SK-N-SH (cell line): ENCODE data around the gene AHNAK2. TPM values are rescaled to one million over a fixed set of nuclear protein-coding genes. Genes with fewer than 3 reads are reported as not detected.
A peak's percentile ranks its signal among the peaks of the same experiment; 100 is the strongest.
"Not testable (repeated sequence)": the region's sequence is repeated elsewhere in the genome, so short reads cannot be mapped to it uniquely, and the experiment has no call there.

Experiments used
- CTCF ChIA-PET: fragments of 300-600, 350-600 bp; formaldehyde crosslinking; extraction: SDS; loops from one replicate; lab custom pipeline; 2021; lab: Yijun Ruan, JAX
- POLR2A ChIA-PET: fragments of 350-600 bp; sonication (Branson Sonifier 250); formaldehyde crosslinking; extraction: SDS; loops from one replicate; lab custom pipeline; 2020; ENCODE audit warnings: antibody characterized with exemption, inconsistent platforms; lab: Yijun Ruan, JAX
- DNase-seq: peaks from one replicate; pipeline ENCODE4 v3.0.0; 2012
- H2AFZ ChIP-seq: fragments of 200-600 bp; sonication (generic); 2 replicates; pipeline ENCODE4 v1.8.1; 2016; ENCODE audit warnings: antibody characterized with exemption, mild to moderate bottlenecking, low read depth
- H3F3A ChIP-seq: fragments of 200-600 bp; sonication (generic); replicated peaks from 2 replicates; pipeline ENCODE3; 2016; ENCODE audit warnings: antibody characterized with exemption, mild to moderate bottlenecking; ENCODE audit not compliant: insufficient read depth
- H3K27ac ChIP-seq, 2 experiments: fragments of 200-500 bp in 1 of 2; fragments of 200-600 bp in 1 of 2; sonication (Bioruptor generic) in 1 of 2; sonication (generic), shearing (Covaris generic) in 1 of 2; 2 replicates each; pipeline versions ENCODE4 v1.5.1 to v1.6.1; 2014 to 2016; ENCODE audit warnings: low read depth in 2 of 2, inconsistent platforms in 1 of 2, low read length in 1 of 2, mild to moderate bottlenecking in 1 of 2, mixed read lengths in 1 of 2
- H3K27me3 ChIP-seq: fragments of 200-600 bp; sonication (generic), shearing (Covaris generic); 2 replicates; pipeline ENCODE4 v1.6.1; 2016; ENCODE audit warnings: mixed run types; ENCODE audit not compliant: insufficient read depth
- H3K36me3 ChIP-seq, 2 experiments: fragments of 200-500 bp in 1 of 2; fragments of 200-600 bp in 1 of 2; sonication (Bioruptor generic) in 1 of 2; sonication (generic) in 1 of 2; replicated peaks in 1 of 2; 2 replicates each; pipeline versions ENCODE3 to v1.5.1; 2014 to 2016; ENCODE audit warnings: low read length in 1 of 2, mild to moderate bottlenecking in 1 of 2; ENCODE audit not compliant: insufficient read depth in 2 of 2, control insufficient read depth in 1 of 2
- H3K4me1 ChIP-seq, 2 experiments: fragments of 200-500 bp in 1 of 2; fragments of 200-600 bp in 1 of 2; sonication (Bioruptor generic) in 1 of 2; sonication (generic), shearing (Covaris generic) in 1 of 2; 2 replicates each; pipeline versions ENCODE4 v1.5.1 to v1.6.1; 2014 to 2016; ENCODE audit warnings: low read depth in 1 of 2, low read length in 1 of 2, mixed run types in 1 of 2; ENCODE audit not compliant: insufficient read depth in 2 of 2, control insufficient read depth in 1 of 2
- H3K4me2 ChIP-seq: fragments of 200-600 bp; sonication (generic), shearing (Covaris generic); 2 replicates; pipeline ENCODE4 v1.6.1; 2017; ENCODE audit warnings: mixed run types
- H3K4me3 ChIP-seq, 2 experiments: fragments of 200-500 bp in 1 of 2; fragments of 200-600 bp in 1 of 2; sonication (Bioruptor generic) in 1 of 2; sonication (generic), shearing (Covaris generic) in 1 of 2; 2 replicates each; pipeline versions ENCODE4 v1.5.1 to v1.8.1; 2014 to 2016; ENCODE audit warnings: low read depth in 2 of 2, inconsistent platforms in 1 of 2, low read length in 1 of 2, mild to moderate bottlenecking in 1 of 2, mixed read lengths in 1 of 2, moderate library complexity in 1 of 2
- H3K79me2 ChIP-seq: fragments of 200-600 bp; sonication (generic); 2 replicates; pipeline ENCODE4 v1.8.1; 2017; ENCODE audit warnings: mild to moderate bottlenecking; ENCODE audit not compliant: insufficient read depth
- H3K9ac ChIP-seq: fragments of 200-600 bp; sonication (generic); 2 replicates; pipeline ENCODE4 v1.6.1; 2017; ENCODE audit warnings: mixed run types
- H3K9me2 ChIP-seq: fragments of 200-600 bp; sonication (generic); 2 replicates; pipeline ENCODE4 v1.6.1; 2017; ENCODE audit warnings: mixed run types
- H3K9me3 ChIP-seq: fragments of 200-600 bp; sonication (generic); 2 replicates; pipeline ENCODE4 v1.6.1; 2017; ENCODE audit warnings: mixed run types, mild to moderate bottlenecking, moderate library complexity
- H4K20me1 ChIP-seq: fragments of 200-600 bp; sonication (generic); 2 replicates; pipeline ENCODE4 v1.6.1; 2017; ENCODE audit warnings: mild to moderate bottlenecking, mixed run types; ENCODE audit not compliant: insufficient read depth
- MAX ChIP-seq: IDR thresholded peaks from 2 replicates; pipeline ENCODE4 v1.4.0; 2012; ENCODE audit warnings: low read depth
- NFIC ChIP-seq: IDR thresholded peaks from 2 replicates; pipeline ENCODE4 v1.4.0; 2012; ENCODE audit warnings: borderline replicate concordance
- POLR2AphosphoS5 ChIP-seq: IDR thresholded peaks from 2 replicates; pipeline ENCODE4 v1.6.1; 2012; ENCODE audit warnings: low read depth, low read length
- RXRA ChIP-seq: IDR thresholded peaks from 2 replicates; pipeline ENCODE4 v1.4.0; 2012; ENCODE audit warnings: low read depth, mild to moderate bottlenecking, borderline replicate concordance
- TAF1 ChIP-seq: IDR thresholded peaks from 2 replicates; pipeline ENCODE4 v1.6.1; 2012; ENCODE audit warnings: low read depth, mild to moderate bottlenecking, low read length, moderate library complexity, borderline replicate concordance
- WGBS: methylation state at CpG from one replicate; pipeline ENCODE4 v1.1.6; 2017; ENCODE audit warnings: low lambda C conversion rate; 5-methylcytosine and 5-hydroxymethylcytosine counted together
- polyA plus RNA-seq, 3 experiments: library from polyadenylated mRNA; depleted of rRNA; stranded (reverse); fragments of >200 nt; gene quantifications; 2 replicates each; pipeline ENCODE4 v1.2.3, GENCODE V29; 2012

The AHNAK2 gene
- polyA plus RNA-seq (2012; rRNA removed): 33.5 and 36.6 TPM in 2 replicates
- polyA plus RNA-seq (2012; cell fraction: cytosol; rRNA removed): 22.9 and 24.7 TPM in 2 replicates
- 70.6 and 92.7 TPM in 2 replicates for polyA plus RNA-seq (2012; cell fraction: nucleus; rRNA removed)

GRCh38 chr14:104977681-104978653, at the start of gene AHNAK2:
AHNAK2 (minus strand) TSS chr14:104978374; CDS start chr14:104978237, 137 bp downstream.
- H3K4me3 ChIP-seq: peak within 1 kb of the TSS; percentile 71 to 81
- H3K79me2 ChIP-seq: peaks cover 21% of the 10 kb centered on the region; the same call in 1 of the 2 replicates
- WGBS: 10% methylated on average over 22 of the region's 111 CpGs
- H3K4me2 ChIP-seq: peak within 1 kb of the TSS; percentile 99
- no peaks in the 10 kb centered on the region for H3K9me2 ChIP-seq
- H3K36me3 ChIP-seq: no peaks in the 10 kb centered on the region
- ChIA-PET CTCF (interaction anchor here (1.0 to 11.2 kb wide), 7 partner anchors 11 to 512 kb away, joined by 3 to 284 read pairs (median 11); no protein-coding TSS in a partner anchor), POLR2A (no interaction called here)
- H3K9me3 ChIP-seq: no peaks in the 10 kb centered on the region
- H4K20me1 ChIP-seq: no peaks in the 10 kb centered on the region
- peaks cover 26 to 75% of the 10 kb centered on the region in 2 experiments; a peak in 3 of 4 replicates for H3K4me1 ChIP-seq
- H3F3A ChIP-seq: peaks cover 19% of the 10 kb centered on the region
- peak within 1 kb of the TSS in 1 of 2 experiments; percentile 95; a peak in 2 of 4 replicates for H3K27ac ChIP-seq
- H2AFZ ChIP-seq: no peak within 1 kb of the TSS
- peak within 1 kb of the TSS; percentile 75 for H3K9ac ChIP-seq
- no peaks in the 10 kb centered on the region for H3K27me3 ChIP-seq
- peak; percentile 95 for DNase-seq
- TF ChIP-seq TAF1: peak; percentile 95
- TF ChIP-seq NFIC: 0 out of 2 replicates have a peak, but pooled peaks have one; percentile 19
- TF ChIP-seq POLR2AphosphoS5: 0 out of 2 replicates have a peak, but pooled peaks have one; percentile 42
- 0 out of 2 replicates have a peak, but pooled peaks have one; percentile 14 for TF ChIP-seq MAX
- no peak for TF ChIP-seq RXRA

GRCh38 chr14:105027718-105028117, 49.5 kb upstream of the AHNAK2 start:
- H3K36me3 ChIP-seq, H3K27me3 ChIP-seq, POLR2A ChIA-PET, H3K9me2 ChIP-seq, H3K79me2 ChIP-seq, H4K20me1 ChIP-seq, DNase-seq, H3K4me3 ChIP-seq, H3K9me3 ChIP-seq: not testable (repeated sequence)
- Histone ChIP-seq H3K4me1 (peaks cover 11 to 23% of the 10 kb centered on the region in 2 experiments; a peak in 2 of 4 replicates), H3K4me2 (peak overlapping the region; percentile 7; the same call in 1 of the 2 replicates), H3K27ac (peak overlapping the region in 1 of 2 experiments; percentile 99; a peak in 2 of 4 replicates), H3K9ac (peak overlapping the region; percentile 7; the same call in 1 of the 2 replicates), H2AFZ (peak overlapping the region; percentile 27; the same call in 1 of the 2 replicates), H3F3A (peaks cover 55% of the 10 kb centered on the region)
- 57% methylated on average over 4 of the region's 4 CpGs for WGBS
- CTCF ChIA-PET: interaction anchor here (1.0 to 6.6 kb wide), 4 partner anchors 10 to 20 kb away, joined by 4 to 63 read pairs (median 4); no protein-coding TSS in a partner anchor
